A673 (cell line): Measurements from ENCODE around the gene GNAT2.

Source experiments
- EZH2 ChIP-seq: fragments of 200-600 bp; sonication (generic); IDR thresholded peaks from 2 replicates; pipeline ENCODE4 v1.6.1; 2017; ENCODE audit warnings: borderline replicate concordance, low read depth, mild to moderate bottlenecking, mixed read lengths, antibody characterized with exemption, low read length; ENCODE audit not compliant: poor library complexity, severe bottlenecking
- TF ChIP-seq, protein P1 (sequence below): fragments of 300-800, 200-600 bp; sonication (generic); conservative IDR thresholded peaks from 2 replicates; pipeline ENCODE4 v1.5.1; 2017; ENCODE audit warnings: low read depth, mild to moderate bottlenecking, antibody characterized with exemption, low read length, moderate library complexity, mixed read lengths

- TF ChIP-seq, protein P1, sequence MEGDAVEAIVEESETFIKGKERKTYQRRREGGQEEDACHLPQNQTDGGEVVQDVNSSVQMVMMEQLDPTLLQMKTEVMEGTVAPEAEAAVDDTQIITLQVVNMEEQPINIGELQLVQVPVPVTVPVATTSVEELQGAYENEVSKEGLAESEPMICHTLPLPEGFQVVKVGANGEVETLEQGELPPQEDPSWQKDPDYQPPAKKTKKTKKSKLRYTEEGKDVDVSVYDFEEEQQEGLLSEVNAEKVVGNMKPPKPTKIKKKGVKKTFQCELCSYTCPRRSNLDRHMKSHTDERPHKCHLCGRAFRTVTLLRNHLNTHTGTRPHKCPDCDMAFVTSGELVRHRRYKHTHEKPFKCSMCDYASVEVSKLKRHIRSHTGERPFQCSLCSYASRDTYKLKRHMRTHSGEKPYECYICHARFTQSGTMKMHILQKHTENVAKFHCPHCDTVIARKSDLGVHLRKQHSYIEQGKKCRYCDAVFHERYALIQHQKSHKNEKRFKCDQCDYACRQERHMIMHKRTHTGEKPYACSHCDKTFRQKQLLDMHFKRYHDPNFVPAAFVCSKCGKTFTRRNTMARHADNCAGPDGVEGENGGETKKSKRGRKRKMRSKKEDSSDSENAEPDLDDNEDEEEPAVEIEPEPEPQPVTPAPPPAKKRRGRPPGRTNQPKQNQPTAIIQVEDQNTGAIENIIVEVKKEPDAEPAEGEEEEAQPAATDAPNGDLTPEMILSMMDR: no peak
- no peak for TF ChIP-seq EZH2
These were observed 3.0 kb downstream of the GNAT2 start for GRCh38 chr1:109616391-109616790.
